K562 (cell line): ENCODE results near the gene KLHDC10. TPM values are rescaled to one million over a fixed set of nuclear protein-coding genes. Genes with fewer than 3 reads are reported as not detected.

Experiments used
- CREB1 ChIP-seq, 2 experiments: sonication (generic) in 1 of 2; formaldehyde crosslinking in 1 of 2; IDR thresholded peaks; 2 replicates each; pipeline versions ENCODE4 v1.6.1 to v1.8.0; 2012 to 2022; ENCODE audit warnings: inconsistent platforms in 1 of 2, mild to moderate bottlenecking in 1 of 2, missing genetic modification reagents in 1 of 2, moderate library complexity in 1 of 2
- DACH1 ChIP-seq: fragments of 450-650 bp; IDR thresholded peaks from 2 replicates; pipeline ENCODE4 v1.6.1; 2018; ENCODE audit not compliant: partially characterized antibody
- DDX20 ChIP-seq: fragments of 450-650 bp; IDR thresholded peaks from 2 replicates; pipeline ENCODE4 v1.6.1; 2016; ENCODE audit warnings: missing genetic modification characterization, low read depth, mild to moderate bottlenecking, missing compliant biosample characterization, moderate library complexity
- DIDO1 ChIP-seq: fragments of 450-650 bp; IDR thresholded peaks from 2 replicates; pipeline ENCODE4 v1.6.1; 2016; ENCODE audit warnings: low read depth, missing biosample characterization, missing genetic modification characterization
- ERF ChIP-seq: fragments of 450-650 bp; formaldehyde crosslinking; IDR thresholded peaks from 2 replicates; pipeline ENCODE4 v1.4.0; 2020; ENCODE audit warnings: mild to moderate bottlenecking, mixed read lengths
- FOXJ3 ChIP-seq: sonication (generic); formaldehyde crosslinking; IDR thresholded peaks from 2 replicates; pipeline ENCODE4 v1.4.0; 2020; ENCODE audit warnings: mild to moderate bottlenecking, missing genetic modification reagents
- FOXK2 ChIP-seq, 2 experiments: fragments of 450-650 bp; IDR thresholded peaks in 1 of 2; conservative IDR thresholded peaks in 1 of 2; 2 replicates each; pipeline ENCODE4 v1.6.1; 2016; ENCODE audit warnings: low read depth in 2 of 2, mild to moderate bottlenecking in 1 of 2
- GATAD2A ChIP-seq: fragments of 450-650 bp; IDR thresholded peaks from 2 replicates; pipeline ENCODE4 v1.6.1; 2017
- MIER1 ChIP-seq: fragments of 450-650 bp; IDR thresholded peaks from 2 replicates; pipeline ENCODE4 v1.6.1; 2016; ENCODE audit warnings: antibody characterized with exemption, mild to moderate bottlenecking, low read depth
- PHB ChIP-seq: fragments of 250-450 bp; sonication (Bioruptor Pico); IDR thresholded peaks from 2 replicates; pipeline ENCODE4 v1.5.0; 2021
- PTTG1 ChIP-seq: fragments of 450-650 bp; IDR thresholded peaks from 2 replicates; pipeline ENCODE4 v1.6.1; 2016; ENCODE audit warnings: low read depth, mild to moderate bottlenecking, missing genetic modification characterization, missing compliant biosample characterization
- RCOR1 ChIP-seq, 2 experiments: IDR thresholded peaks; 2 replicates each; pipeline ENCODE4 v1.6.1; 2012; ENCODE audit warnings: low read depth in 2 of 2, low read length in 2 of 2, borderline replicate concordance in 1 of 2, improper control_type of control experiment in 1 of 2
- SMARCA5 ChIP-seq: fragments of 450-650 bp; IDR thresholded peaks from 2 replicates; pipeline ENCODE4 v1.6.1; 2016
- TAL1 ChIP-seq: fragments of 450-650 bp; IDR thresholded peaks from 2 replicates; pipeline ENCODE4 v1.6.1; 2016; ENCODE audit warnings: mild to moderate bottlenecking
- ZC3H8 ChIP-seq: fragments of 450-650 bp; IDR thresholded peaks from 2 replicates; pipeline ENCODE4 v1.6.1; 2017
- ZKSCAN8 ChIP-seq: fragments of 200-800 bp; sonication (Bioruptor generic); IDR thresholded peaks from 2 replicates; pipeline ENCODE4 v1.6.1; 2016; ENCODE audit warnings: missing genetic modification characterization, missing compliant biosample characterization
- ZNF253 ChIP-seq: fragments of 250-450 bp; sonication (Bioruptor Pico); conservative IDR thresholded peaks from 2 replicates; pipeline ENCODE4 v1.6.1; 2021; ENCODE audit warnings: mild to moderate bottlenecking
- polyA plus RNA-seq, 8 experiments: library from polyadenylated mRNA; depleted of rRNA in 4 of 8; stranded (reverse) in 5 of 8; unstranded in 3 of 8; fragments of >200 nt; fragmentation: Nextera tagmentation in 2 of 8; fragmentation: Illumina TruSeq in 1 of 8; extraction: Ambion mirVana in 2 of 8; extraction: Trizol in 1 of 8; gene quantifications; 2 replicates each; pipeline versions ENCODE4 v1.2.1 to v1.2.3, GENCODE V29; 2011 to 2014; ENCODE audit warnings: inconsistent platforms in 1 of 8, missing spikeins in 1 of 8
- total RNA-seq, 7 experiments: library from RNA; depleted of rRNA in 6 of 7; stranded (reverse); fragments of >200 nt in 6 of 7; fragmentation: Illumina TruSeq in 2 of 7; extraction: Trizol in 2 of 7; gene quantifications; 2 replicates each; pipeline versions ENCODE4 v1.2.1 to v1.2.3, GENCODE V29; 2011 to 2021; ENCODE audit warnings: low replicate concordance in 1 of 7
- TF ChIP-seq, protein P1 (sequence below): sonication (generic); formaldehyde crosslinking; IDR thresholded peaks from 2 replicates; pipeline ENCODE4 v1.4.0; 2020; ENCODE audit warnings: mild to moderate bottlenecking, missing genetic modification reagents
- TF ChIP-seq, protein P2 (sequence below): fragments of 150-350 bp; conservative IDR thresholded peaks from 2 replicates; pipeline ENCODE4 v1.6.1; 2014; ENCODE audit warnings: low read length
- TF ChIP-seq, protein P3 (sequence below): sonication (generic); formaldehyde crosslinking; IDR thresholded peaks from 2 replicates; pipeline ENCODE4 v1.8.0; 2022; ENCODE audit warnings: mild to moderate bottlenecking, missing genetic modification reagents

KLHDC10 gene
- total and polyA plus RNA-seq, 9 of the 15 experiments (the other 6 are each of a cell fraction or from before 2014, with no cell fraction given): 9.8 to 80.5 (median 31.4) TPM

DNA sequence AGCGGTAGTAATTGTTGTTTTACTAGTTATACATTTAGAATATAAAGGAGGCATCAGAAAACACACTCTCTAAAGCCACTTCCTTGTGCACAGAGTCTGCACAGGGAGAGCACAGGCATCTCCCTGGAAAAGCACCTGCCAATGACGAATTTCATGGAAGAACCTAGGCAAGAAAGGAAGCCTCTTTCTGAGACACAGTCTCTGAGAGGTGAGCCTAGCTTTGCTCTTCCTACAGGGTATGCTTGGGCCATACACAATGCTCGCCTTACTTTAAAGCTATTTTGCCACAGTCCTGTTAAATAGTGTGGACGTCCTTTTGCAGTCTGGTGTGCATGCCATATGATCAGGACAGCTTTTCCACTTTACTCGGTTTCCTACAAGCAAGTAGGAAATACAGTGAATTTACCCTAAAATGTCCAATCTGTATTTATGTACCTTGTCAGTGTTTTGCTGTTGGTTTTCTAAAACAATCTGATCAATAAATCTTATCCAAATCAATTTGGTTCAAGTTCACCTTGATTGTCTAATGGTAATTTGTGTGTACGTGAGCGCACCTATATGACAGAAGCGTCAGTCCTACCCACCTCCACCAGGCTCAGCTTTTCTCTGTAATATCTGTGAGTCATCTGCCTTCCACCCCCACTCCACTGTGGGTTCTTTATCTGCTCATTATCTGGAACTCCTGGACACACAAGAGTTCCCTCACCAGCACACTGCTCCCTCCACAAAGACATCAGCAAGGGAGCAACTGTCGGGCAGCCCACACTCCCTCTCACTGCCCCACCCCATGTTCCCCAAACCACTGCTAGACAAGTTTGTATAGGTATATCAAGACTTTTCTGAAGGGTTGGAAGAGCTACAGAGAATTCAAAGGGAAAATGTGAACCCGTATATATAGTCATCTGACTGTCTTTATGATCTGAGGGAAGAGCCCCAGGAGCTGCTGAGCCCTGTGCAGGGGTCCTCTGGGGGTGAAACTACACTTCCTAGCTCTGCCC, 65.2 kb downstream of the KLHDC10 start (continued):
- TF ChIP-seq FOXJ3 (CRISPR knock-in tag) (no peak), DIDO1 (tag) (no peak), FOXK2 (conservative IDR thresholded peaks at IDR 0.05 in 1 of 2, IDR thresholded peaks at IDR 0.05 in 1 of 2; ENCODE audit: low read depth in 2 of 2) (peak; percentile 66 to 68), ZC3H8 (no peak), ZKSCAN8 (CRISPR knock-in tag) (0 out of 2 replicates have a peak, but pooled peaks have one; percentile 10), GATAD2A (peak; percentile 98), SMARCA5 (no peak), MIER1 (no peak), TAL1 (peak; percentile 74), CREB1 (IDR thresholded peaks at IDR 0.05) (peak; percentile 85), CREB1 (CRISPR knock-in tag; IDR thresholded peaks at IDR 0.05) (no peak), DACH1 (peak; percentile 59), PHB (CRISPR knock-in tag) (no peak), ERF (CRISPR knock-in tag) (peak; percentile 35; the same call in 1 of the 2 replicates), RCOR1 (IDR thresholded peaks at IDR 0.05; ENCODE audit: borderline replicate concordance in 1 of 2, low read depth in 2 of 2, low read length in 2 of 2) (peak; percentile 83 to 98; a peak in 3 of 4 replicates), PTTG1 (tag) (no peak), DDX20 (tag) (no peak; the same call in 1 of the 2 replicates), ZNF253 (CRISPR knock-in tag) (no peak)
- TF ChIP-seq, protein P1, sequence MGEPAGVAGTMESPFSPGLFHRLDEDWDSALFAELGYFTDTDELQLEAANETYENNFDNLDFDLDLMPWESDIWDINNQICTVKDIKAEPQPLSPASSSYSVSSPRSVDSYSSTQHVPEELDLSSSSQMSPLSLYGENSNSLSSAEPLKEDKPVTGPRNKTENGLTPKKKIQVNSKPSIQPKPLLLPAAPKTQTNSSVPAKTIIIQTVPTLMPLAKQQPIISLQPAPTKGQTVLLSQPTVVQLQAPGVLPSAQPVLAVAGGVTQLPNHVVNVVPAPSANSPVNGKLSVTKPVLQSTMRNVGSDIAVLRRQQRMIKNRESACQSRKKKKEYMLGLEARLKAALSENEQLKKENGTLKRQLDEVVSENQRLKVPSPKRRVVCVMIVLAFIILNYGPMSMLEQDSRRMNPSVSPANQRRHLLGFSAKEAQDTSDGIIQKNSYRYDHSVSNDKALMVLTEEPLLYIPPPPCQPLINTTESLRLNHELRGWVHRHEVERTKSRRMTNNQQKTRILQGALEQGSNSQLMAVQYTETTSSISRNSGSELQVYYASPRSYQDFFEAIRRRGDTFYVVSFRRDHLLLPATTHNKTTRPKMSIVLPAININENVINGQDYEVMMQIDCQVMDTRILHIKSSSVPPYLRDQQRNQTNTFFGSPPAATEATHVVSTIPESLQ (CRISPR knock-in tag): no peak
- TF ChIP-seq, protein P2, sequence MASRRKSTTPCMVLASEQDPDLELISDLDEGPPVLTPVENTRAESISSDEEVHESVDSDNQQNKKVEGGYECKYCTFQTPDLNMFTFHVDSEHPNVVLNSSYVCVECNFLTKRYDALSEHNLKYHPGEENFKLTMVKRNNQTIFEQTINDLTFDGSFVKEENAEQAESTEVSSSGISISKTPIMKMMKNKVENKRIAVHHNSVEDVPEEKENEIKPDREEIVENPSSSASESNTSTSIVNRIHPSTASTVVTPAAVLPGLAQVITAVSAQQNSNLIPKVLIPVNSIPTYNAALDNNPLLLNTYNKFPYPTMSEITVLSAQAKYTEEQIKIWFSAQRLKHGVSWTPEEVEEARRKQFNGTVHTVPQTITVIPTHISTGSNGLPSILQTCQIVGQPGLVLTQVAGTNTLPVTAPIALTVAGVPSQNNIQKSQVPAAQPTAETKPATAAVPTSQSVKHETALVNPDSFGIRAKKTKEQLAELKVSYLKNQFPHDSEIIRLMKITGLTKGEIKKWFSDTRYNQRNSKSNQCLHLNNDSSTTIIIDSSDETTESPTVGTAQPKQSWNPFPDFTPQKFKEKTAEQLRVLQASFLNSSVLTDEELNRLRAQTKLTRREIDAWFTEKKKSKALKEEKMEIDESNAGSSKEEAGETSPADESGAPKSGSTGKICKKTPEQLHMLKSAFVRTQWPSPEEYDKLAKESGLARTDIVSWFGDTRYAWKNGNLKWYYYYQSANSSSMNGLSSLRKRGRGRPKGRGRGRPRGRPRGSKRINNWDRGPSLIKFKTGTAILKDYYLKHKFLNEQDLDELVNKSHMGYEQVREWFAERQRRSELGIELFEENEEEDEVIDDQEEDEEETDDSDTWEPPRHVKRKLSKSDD: no peak
- TF ChIP-seq, protein P3, sequence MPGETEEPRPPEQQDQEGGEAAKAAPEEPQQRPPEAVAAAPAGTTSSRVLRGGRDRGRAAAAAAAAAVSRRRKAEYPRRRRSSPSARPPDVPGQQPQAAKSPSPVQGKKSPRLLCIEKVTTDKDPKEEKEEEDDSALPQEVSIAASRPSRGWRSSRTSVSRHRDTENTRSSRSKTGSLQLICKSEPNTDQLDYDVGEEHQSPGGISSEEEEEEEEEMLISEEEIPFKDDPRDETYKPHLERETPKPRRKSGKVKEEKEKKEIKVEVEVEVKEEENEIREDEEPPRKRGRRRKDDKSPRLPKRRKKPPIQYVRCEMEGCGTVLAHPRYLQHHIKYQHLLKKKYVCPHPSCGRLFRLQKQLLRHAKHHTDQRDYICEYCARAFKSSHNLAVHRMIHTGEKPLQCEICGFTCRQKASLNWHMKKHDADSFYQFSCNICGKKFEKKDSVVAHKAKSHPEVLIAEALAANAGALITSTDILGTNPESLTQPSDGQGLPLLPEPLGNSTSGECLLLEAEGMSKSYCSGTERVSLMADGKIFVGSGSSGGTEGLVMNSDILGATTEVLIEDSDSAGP (CRISPR knock-in tag): no peak
